C4-2B (cell line): ENCODE results near the gene AMBP.

Experiments used
- CTCF ChIP-seq: fragments of 450-650 bp; conservative IDR thresholded peaks from 2 replicates; pipeline ENCODE4 v1.5.1; 2017; ENCODE audit warnings: mild to moderate bottlenecking
- ZFX ChIP-seq: fragments of 450-650 bp; IDR thresholded peaks from 2 replicates; pipeline ENCODE4 v1.6.1; 2017

- TF ChIP-seq CTCF (no peak), ZFX (no peak)
Measured at GRCh38 chr9:114027159-114027862, 50.8 kb downstream of the AMBP start.
